ENCODE measurements around the gene DOCK2.
"Not testable (repeated sequence)": the region's sequence is repeated elsewhere in the genome, so short reads cannot be mapped to it uniquely, and the experiment has no call there.

The DOCK2 gene

DNA sequence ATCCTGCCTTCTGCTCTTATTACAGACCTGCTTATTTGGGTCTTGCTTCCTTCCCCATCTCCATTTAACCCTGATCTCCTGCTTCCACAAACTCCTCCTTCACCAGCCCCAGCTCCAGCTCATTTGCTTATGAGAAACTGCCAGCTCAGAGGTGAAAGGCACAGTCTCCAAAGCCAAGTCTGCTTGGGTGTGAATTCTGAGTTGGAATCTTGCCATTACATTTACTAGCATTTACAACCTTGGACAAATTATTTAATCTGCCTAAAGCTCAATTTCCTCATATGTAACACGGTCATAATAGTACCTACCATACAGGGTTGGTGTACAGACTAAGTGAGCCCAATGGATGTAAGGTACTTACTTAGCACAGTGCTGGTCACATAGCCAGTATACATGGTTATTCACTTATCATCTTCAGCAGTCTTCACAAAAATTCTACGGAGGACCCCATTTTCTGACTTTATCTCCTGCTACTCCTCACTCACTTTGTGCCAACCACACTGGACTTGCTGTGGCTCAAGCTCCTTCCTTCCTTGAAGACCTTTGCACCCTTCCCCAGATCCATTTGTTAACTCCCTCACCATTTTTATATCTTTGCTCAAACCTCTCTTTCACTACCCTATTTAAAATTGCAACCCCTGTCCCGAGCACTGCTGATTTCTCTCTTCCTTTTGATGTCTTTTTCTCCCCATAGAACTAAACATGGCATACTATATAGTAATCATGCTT, 86.2 kb downstream of the DOCK2 start:
- no peak for DNase-seq

DNA sequence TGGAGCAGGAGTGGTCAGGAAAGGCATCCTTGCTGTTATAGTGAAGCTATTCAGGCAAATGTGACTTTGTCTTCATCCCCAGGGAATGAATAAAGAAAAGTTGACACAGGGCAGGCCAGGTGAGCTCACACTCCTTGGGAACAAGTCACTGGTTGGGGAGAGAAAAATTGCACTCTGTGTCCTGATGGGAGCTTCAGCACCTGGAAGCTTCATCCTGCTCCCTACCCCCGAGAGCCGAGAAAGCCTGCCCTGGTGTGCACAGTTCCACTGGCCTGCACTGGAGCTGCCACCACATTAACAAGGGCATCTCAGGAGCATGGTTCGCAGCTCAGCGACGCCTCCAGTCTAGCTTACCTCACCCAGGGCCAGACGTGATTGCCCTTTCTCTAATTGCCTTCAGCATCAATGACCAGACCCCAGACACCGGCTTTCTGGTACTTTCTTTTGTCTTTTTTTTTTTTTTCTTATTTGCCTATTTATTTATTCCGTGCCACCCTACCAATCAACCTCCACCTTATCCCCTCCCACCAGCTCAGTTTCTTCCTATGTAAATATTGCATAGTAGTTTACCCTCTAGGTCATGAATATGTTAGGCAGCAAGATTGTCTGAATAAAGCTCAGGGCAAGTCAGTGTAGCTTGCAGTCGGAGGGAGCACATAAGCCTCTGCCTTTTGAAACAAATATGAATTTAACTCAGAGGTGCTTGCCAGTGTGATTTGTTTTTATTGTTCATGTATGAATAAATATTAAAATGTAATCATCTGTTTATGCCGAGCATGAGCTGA, 87.4 kb downstream of the DOCK2 start:
- DNase-seq = no peak

DNA sequence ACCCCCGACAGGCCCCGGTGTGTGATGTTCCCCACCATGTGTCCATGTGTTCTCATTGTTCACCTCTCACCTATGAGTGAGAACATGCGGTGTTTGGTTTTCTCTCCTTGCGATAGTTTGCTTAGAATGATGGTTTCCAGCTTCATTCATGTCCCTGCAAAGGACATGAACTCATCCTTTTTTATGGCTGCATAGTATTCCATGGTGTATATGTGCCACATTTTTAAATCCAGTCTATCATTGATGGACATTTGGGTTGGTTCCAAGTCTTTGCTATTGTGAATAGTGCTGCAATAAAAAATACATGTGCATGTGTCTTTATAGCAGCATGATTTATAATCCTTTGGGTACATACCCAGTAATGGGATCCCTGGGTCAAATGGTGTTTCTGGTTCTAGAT, 88.6 kb downstream of the DOCK2 start:
- DNase-seq = not testable (repeated sequence)

DNA sequence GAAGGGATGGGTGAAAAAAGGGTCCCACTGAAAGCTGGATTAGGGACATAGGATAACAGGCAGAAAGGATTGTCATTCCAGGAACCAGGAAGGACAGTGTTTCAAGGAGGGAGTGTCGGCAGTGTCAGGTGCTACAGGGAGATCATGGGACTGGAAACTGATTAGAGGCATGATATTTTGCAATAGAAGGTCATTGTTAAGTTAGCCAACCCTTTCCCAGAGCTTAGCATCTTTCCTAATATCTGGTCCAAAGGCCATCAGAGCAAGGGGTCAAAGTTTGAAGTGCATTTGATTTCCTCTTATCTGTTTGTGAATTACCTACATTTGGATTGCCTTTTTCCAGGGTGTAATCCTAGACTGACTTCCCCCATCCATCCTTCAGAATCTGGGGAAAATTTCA, 91.3 kb downstream of the DOCK2 start:
- no peak for DNase-seq

DNA sequence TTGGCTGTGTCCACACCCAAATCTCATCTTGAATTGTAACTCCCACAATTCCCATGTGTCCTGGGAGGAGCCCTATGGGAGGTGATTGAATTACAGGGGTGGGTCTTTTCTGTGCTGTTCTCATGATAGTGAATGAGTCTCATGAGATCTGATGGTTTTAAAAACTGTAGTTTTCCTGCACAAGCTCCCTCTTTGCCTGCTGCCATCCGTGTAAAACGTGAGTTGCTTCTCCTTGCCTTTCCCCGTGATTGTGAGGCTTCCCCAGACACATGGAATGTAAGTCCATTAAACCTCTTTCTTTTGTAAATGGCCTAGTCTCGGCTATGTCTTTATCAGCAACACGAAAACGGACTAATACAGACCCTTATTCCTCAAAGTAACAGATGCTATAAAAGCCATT, 94.1 kb downstream of the DOCK2 start:
- no peak for DNase-seq

DNA sequence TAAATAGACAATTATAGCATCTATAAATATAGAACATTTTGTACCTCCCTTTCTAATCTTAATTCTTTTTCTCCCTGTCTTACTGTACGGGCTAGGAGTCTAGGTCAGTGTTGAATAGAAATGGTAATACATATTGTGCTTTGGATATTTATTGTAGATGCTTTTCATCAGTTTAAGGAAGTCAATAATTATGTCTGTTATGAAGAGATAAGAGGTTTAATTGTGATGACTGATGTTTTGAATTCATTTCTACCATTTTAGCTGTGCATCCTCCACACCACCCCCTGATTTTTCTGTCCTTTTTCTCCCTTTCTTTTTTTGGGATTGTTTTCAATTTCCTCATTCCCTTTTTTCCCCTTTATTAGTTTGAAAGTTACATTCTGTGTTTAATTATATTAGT, 95.8 kb downstream of the DOCK2 start:
- DNase-seq = no peak

DNA sequence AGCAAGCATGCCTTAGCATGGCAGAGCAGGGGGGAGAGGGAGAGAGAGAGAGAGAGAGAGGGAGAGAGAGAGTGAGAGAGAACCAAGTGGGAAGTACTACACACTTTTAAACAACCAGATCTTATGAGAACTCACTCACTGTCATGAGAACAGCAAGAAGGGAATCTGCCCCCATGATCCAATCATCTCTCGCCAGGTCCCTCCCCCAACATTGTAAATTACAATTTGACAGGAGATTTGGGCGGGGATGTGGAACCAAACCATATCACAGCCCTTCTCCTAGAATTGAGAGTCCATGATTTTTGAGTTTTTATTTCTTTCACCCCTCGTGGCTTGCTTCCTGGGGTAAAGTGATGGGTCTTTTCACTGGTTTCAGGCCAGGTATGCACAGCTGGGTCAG, 98.8 kb downstream of the DOCK2 start:
- no peak for DNase-seq

DNA sequence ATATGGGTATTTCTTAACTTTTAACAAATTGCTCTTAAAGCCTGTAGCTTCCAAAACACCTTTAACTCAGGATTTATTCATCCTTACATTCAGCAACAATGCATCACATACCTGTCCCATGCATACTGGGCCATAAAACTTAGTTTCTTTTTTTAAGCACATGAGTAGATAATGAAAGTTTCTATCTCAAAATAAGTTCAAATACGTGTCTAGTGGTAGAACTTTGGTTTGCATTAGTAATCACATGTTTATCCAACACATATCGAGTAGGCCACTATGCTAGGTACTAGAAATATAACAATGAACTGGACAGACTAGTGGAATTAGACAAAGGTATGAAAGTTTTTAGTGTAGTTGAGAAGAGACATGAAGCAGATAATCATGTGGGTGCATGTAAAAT, 99.6 kb downstream of the DOCK2 start:
- no peak for DNase-seq

DNA sequence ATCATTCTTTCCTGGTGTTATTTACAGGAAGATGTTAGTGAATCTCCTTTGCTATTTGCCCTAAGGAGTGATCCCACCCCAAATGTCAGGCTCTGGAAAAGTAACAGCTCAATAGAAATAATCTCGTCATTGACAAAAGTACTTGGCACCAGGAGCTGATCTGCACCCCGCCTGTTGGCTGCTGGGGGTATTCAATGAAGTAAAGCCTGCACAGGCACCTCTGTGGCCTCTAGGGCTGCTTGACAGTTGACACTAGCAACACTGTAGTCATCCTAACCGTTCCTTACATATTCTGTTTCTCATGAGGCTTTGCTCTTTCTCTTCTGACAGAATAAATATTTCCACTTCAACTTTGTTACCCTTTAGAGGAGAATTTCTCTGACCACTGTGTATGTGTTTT, 103.4 kb downstream of the DOCK2 start:
- DNase-seq = no peak

DNA sequence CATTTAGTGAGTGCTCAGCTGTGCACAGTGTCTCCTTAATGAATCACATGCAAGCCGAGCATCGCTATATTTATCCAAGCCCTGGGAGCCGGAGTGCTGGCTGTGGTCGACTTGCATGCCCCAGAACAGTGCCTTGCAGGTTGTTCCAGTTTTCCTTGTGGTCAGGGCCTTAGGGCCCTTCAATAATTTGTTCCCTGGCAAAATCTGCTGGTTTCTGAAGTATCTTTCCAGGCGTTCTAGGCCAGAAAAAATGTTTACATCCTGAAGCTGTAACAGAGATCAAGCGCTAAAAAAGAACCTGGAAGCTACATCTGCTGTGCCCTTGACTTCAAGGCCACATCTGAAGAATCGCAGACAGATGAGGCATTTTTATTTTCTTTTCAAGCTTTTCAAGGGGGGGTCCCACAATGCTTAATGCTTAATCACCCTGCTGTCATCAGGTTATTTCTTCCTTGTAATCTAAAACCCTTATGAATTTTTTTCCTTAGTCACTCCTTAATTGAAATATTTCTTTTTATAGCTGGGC, 105.8 kb downstream of the DOCK2 start:
- no peak for DNase-seq

DNA sequence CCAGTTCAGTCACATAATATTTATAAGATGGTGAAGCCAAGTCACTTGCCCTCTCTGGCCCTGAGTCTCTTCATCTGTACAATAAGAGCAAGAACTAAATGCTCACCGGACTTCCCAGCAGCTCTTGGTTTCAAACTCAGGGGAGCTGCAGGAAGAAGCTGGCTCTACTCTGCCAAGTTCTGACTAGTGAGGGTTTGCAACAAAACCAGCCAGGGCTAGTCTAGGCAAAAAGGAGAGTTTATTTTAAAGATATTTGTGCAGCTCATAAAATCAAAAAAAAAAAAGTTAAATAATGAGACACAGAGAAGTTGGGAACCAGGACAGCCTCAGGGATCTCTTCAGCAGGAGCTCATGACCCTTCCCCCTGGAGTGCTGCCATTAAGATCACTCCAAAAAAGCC, 107.3 kb downstream of the DOCK2 start:
- no peak for DNase-seq

DNA sequence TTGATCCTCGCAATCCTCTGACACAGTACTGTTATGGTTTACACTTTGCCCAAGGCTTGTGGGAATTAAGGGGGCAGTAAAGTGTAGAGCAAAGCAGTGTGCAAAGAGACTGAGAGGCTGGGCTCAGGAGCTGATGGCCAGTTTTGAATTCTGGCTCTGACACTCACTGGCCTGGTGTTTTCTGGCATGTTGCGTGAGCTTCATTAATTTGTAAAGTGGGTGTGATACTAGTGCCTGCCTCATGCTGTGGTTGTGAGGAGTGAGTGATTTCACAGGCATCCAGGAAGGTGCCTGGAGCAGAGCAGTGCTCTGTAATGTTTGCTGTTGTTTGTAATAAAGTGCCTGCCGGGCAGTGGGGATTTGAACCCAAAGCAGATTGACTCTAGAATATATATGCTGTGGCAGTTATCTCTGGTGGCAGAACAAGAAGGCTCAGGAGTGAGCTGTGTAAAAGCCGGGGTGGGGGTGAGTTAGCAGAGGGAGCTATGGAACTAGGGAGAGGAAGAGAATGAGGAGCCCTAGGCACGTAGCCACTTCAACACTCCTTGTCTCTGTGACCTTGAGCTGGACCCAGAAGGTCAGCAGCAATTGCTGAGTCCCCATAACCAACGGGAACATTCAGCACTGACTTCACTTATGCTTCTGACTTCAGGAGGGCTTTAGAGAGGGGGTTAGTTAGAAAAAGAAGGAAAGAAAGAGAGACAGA, 108.5 kb downstream of the DOCK2 start:
- no peak for DNase-seq

DNA sequence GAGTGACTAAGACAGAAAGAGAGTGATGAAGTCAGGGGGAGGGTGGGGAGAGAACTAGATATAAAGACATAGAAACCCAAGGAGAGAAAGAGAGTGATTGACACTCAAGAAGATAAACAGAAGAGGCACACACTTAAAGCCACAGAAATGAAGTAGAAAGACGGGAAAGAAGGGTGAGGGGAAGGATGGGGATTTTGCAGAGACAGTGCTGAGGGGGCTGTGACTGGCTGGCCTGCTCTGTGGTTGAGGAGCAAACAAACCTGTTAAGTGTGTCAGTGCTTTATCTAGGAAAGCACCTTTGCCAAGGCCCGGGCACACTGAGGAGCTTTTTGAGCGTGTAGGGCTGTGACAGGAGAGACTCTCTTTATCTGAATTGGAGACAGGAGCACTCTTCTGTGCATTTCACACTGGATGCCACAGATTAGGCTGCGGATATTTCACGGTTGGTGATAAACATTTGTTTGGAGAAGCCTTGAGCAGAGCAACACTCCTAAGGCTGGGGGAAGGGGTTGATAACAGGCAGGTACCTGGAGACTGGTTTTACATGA, 109.1 kb downstream of the DOCK2 start:
- DNase-seq = no peak

DNA sequence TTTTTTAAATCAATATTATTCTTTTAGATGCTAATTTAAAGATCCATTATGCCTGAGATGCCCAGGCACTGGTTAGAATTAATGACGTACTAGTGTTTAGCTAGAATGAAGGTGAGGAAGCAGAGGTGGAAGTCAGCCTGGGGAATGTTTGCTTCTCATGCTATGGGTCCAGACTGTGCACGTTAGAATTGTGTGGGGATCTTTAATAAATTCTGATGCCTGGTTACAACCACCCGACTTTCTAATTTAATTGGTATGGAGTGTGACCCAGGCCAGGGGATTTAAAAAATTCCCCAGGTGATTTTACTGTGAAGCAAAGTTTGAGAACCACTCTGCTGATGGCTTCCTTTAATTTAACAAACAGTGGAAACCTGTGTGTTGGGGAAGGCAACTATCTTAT, 111.1 kb downstream of the DOCK2 start:
- DNase-seq = no peak

DNA sequence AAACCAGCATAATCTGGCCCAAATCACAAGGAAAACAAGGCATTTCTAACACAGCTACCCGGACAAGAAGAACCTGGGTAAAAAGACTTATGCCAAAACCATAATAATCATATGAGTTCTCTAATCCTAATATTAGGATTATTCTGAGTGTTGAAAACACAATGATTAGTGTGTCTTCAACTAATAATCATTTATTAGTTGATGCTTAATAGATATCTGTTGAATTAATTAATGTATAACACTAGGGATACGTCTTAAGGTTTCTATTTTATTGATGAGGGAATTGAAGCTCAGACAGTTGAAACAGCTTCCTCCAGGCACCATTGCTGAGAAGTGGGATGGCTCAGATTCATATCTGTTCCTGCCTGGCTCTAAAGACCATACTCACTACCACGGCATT, 112.2 kb downstream of the DOCK2 start:
- DNase-seq = no peak

DNA sequence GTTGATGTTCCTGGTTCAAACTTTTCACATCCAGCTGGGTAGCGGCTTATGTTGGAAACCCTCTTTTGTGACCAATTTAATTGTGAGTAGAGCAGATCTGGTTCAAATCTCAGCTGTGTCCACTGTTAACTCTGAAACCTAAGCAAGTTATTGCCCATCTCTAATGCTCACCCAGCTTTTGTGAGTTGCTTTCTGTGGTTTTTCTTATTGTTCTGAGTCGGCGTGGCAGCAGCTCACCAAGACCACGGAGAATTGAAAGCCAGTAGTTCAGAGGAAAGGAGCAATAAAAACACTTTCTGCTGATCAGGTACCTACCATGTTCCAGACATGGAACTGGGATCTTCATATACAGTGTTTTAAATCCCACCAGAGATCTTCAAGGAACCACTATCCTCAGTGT, 114.4 kb downstream of the DOCK2 start:
- no peak for DNase-seq

DNA sequence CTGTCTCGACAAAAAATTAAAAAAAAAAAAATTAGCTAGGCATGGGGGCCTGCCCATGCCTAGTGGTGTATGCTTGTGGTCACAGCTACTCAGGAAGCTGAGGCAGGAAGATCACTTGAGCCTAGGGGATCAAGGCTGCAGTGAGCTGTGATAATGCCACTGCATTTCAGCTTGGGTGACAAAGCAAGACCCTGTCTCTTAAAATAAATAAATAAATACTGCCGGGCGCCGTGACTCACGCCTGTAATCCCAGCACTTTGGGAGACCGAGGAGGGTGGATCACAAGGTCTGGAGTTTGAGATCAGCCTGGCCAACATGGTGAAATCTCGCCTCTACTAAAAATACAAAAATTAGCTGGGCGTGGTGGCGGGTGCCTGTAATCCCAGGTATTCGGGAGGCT, 115.5 kb downstream of the DOCK2 start:
- DNase-seq = not testable (repeated sequence)

DNA sequence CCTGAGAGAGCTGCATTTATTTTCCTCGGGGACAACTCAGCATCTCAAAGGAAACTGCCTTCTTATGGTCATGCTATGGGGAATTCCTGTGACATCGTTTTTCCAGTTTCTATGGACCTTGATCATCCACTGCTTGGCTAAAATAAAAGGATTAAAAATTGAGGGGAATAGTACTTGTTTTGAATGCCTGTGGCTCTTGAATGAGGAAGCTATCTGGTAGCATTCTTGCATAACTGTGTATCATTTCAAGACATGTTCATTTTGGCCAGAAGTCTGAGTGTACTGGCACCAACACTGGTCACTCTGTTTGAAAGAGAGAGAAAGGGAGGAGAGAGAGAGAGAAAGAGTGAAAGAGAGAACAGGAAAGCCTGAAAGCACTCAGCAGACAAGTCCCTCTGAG, 116.7 kb downstream of the DOCK2 start:
- DNase-seq = no peak

DNA sequence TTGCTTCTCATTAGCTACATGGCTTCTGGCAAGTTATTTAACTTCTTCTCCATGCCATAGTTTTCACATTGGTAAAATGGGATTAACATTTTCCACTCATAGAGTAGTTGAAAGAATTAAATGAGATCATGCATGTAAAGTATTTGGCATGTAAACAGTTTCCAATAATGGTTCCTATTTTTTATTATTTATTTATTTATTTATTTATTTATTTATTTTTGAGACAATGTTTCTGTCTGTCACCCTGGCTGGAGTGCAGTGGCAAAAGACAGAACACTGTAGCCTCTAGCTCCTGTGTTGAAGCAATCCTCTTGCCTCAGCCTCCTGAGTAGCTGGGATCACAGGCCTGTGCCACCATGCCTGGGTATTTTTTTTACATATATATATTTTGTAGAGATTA, 117.7 kb downstream of the DOCK2 start:
- DNase-seq = no peak

DNA sequence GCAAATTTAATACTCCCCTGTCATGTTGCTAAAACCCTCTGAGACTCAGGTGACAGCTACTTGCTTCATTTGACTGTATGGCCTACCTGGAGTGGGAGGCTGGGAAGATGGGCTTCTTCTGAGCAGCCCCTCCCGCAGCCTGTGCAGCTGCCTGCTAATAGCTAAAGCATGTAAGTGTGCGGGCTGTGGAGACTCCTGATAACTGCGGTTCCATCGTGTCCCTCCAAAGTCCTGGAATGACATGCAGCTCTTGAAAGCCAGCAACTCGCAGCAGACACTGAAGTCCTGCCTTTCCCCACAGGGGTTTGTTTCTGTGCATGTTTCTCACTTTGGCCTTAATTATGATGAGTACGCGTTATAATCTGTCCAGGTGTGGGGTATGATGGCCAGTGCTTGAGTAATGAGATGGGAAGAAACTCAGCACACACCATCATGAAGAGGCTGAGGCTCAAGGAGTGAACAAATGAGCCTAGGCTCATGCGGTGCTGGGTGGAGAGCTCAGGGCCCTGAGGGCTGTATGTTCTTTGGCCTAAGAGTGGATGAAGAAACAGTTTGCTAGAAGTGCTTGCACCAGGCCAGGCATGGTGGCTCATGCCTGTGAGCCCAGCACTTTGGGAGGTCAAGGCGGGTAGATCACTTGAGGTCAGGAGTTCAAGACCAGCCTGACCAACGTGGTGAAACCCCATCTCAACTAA, 119.1 kb downstream of the DOCK2 start:
- no peak for DNase-seq

DNA sequence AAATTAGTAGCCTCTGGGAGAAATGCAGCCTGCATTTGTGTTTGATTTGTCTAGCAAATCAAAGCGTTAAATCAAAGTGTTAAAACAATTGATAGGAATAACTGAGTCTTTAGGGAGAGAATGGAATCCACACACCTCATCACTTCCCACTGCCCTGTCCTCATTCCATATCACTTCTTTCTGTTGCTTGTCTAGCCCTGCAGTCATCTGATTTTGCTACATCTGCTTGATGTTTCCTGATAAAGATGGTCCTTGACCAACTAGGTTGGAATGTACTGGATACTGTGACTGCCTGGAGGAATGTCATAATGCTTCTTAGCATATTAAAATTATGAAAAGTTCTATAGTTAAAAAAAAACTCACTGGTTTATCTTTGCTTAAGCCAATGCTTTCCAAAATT, 119.9 kb downstream of the DOCK2 start:
- DNase-seq = no peak

DNA sequence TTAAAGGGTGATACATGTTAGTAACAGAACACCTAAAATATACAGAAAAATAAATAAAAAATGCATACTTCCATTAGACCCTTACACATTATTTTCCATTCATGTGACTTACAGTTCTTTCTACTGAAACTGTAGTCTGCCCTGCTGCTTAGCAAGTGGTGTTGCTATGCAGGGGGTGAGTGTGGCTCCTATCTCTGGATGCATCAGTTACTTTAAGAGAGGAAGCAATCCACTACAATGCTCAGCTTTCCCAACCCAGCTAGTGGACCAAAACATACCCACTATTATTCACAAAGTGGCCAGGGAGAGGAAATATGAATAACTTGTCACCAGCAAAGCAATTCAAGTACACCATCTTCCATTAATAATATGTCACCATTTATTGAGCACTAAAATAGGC, 121.8 kb downstream of the DOCK2 start:
- DNase-seq = no peak

DNA sequence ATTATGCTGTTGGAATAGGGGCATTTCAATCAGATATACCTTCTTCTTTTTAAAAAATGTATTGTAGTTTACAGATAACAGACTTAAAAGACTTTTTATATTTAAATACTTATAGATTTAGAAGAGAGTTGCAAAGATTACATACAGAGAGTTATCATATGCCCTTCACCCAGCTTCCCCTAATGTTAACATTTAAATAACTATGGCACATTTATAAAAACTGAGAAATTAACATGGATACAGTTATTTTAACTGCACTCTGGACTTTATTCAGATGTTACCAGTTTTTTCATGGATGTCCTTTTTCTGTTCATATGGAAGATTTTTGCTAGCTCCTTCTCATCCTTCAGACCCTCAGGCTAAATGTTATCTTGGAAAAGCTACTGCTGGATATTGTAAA, 123.2 kb downstream of the DOCK2 start:
- no peak for DNase-seq
